GM19452 (cell line): ENCODE measurements around the gene SPAG16.
"Not testable (repeated sequence)": the region's sequence is repeated elsewhere in the genome, so short reads cannot be mapped to it uniquely, and the experiment has no call there.

ENCODE experiments used
- ATAC-seq: cut with Tn5 transposase; IDR thresholded peaks from one replicate; pipeline ENCODE4 v1.9.1; 2021; ENCODE audit not compliant: unreplicated experiment

SPAG16 gene

DNA sequence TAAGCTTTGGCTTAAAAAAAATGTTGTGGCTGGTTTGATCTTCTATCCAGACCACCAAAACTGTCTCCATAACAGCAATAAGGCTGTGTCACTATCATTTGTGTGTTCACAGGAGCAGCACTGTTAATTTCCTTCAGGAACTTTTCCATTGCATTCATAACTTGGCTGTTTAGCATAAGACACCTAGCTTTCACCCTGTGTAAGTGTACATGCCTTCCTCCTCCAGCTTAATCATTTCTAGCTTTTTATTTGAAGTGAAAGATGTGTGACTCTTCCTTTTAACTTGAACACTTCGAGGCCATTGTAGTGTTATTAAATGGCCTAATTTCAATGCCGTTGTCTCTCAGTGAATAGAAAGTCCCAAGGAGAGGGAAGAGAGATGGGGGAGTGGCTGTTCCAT, 773.7 kb downstream of the SPAG16 start:
- no peak for ATAC-seq

DNA sequence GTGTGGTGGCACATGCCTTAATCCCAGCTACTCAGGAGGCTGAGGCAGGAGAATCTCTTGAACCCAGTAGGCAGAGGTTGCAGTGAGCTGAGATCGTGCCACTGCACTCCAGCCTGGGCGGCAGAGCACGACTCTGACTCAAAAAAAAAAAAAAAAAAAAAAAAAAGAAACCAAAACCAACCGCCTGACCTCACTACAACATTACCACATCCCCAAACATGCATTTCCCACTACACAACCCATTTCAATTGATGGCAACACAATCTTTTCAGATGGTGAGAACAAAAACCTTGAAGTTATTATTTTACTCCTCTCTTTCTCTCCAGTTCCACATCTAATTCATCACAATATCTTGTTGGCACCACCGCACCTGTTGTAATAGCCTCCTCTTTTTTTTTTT, 778.0 kb downstream of the SPAG16 start:
- not testable (repeated sequence) for ATAC-seq

DNA sequence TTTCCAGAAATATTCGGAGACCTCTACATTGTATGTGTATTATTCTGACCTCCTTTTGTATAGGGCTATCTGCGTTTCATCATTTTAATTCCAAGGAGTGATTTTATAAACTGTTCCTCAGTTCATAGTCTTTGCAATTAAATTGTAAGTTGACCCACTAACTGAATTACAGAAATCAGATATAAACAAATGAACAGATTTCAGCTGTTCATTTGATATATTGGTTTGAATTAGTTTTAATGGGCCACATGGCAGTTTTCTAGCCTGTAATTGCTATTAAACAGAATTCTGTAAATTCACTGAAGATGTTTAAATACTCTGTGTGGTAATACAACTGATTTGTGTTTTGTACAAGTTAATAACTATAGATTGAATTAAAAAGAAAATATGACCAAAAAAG, 780.2 kb downstream of the SPAG16 start:
- ATAC-seq: no peak

DNA sequence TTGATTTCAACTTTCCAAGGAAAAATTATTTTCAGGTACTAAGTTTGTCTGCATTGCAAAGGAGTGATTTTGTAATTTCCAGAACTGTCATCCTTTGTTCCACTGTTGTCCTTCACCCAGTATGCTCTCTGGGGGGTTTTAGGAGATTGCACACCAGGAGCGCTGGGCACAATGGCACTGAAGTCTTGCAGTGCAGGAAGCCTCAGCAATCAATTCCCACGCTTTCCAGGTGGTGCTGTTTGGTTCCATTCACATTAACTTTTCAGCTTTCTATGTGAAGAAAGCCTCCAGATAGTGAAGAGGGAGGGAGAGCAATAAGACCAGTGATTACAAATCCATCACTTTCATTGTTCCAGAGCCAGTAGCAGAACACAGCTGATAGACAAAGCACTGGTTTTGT, 782.6 kb downstream of the SPAG16 start:
- no peak for ATAC-seq

DNA sequence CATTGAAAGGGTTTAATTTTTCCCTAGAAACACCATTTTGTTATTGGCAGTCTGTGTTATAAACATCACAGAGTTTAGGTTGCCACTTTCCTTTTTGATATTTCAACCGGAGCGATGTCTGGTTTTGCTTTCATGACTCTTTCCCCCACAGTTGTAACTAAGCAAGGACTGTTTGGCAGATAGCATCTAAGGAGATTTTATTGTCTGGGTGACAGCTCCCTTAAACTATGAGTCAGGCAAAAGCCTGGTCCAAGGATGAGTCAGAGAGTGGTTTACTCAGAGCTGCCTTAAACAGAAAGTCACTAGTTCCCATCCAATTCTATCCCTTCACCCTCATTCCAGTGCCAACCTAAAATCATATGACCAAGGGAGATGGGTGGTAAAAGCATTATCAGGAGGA, 785.0 kb downstream of the SPAG16 start:
- ATAC-seq: no peak

DNA sequence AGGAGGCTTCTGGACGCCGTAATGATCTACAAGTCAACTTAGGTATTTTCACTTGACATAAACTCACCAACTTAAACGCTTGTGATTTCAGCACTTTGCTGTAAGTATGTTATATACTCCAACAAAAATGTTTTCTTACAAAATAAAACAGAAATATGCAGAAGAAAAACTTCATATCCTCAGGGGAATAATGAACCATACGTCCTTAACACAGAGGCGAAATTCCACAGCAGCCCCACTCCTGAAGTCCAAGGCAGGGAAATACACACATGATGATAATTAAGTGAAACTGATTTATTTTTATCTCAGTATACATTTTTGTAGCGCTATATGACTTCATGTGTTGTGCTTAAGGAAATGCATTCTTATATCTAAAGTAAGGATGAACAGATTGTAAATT, 791.2 kb downstream of the SPAG16 start:
- ATAC-seq: no peak

DNA sequence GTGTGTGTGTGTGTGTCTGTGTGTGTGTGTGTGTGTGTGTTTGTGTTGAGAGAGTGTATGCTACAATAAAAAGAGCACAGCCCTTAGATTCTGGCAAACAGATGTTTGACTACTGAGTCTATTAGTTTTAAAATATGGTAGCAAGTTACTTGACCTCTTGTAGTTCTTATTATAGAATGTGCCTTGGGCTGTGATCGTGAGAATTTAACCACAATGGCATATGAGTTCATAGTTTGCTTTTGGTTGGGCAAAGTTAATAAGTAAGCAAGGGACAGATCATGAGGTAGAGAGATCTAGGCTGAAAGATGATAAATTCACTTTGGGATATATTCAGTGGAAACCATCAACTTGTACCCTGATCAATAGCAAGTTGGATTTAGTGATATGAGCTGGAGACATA, 792.3 kb downstream of the SPAG16 start:
- peak; percentile 78 for ATAC-seq

DNA sequence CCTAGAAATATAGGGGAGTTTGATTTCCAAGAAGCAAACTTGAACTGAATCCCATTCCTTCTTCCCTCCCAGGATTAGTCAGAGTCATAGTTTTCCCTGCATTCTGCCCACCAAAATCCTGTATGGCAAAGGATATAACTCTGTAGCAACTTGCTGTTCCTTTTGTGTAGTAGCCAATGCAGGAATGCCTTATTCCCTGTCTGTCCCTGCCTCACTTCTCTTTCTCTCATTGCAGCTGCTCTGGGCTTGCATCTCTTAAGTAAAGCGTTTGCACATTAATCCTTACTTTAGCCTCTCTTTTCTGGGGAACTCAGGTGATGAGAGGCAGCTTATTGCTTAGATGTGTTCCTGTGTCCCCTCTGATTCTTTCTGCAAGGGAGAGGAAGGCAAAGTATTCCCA, 793.5 kb downstream of the SPAG16 start:
- no peak for ATAC-seq

DNA sequence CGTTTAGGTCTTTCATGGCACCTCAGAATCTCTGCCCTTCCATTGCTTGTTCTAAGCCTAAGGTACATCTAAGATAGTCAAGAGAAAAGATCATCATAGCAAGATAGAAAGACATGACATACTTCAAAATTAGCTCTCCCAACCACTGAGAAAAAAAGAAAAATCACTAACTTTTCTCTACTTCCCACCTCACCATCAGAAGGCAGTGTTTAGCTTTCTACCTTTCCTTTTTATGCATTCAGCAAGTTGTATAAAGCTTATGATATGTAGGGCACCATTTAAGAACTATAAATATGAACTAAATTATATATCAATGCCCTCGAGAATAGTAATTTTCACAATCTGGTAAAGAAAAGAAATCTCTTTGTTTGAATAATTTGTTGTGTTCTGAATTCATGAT, 794.8 kb downstream of the SPAG16 start:
- no peak for ATAC-seq

DNA sequence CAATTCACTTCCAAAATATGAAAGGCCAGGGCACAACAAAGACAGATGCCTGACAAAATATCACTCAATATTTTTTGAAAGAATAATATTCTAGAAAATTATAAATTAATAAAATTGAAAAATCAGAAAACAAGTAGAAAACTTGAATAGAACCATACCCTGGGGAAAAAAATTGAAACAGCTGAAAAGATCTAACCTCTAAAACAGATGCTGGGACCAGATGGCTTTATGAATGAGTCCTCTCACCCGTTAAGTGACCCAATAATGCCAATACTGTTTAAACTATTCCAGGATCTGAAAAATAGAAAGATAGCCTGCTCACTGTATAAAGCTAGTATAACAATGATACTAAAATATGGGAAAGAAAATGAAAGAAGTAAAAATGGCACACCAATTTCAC, 804.3 kb downstream of the SPAG16 start:
- no peak for ATAC-seq

DNA sequence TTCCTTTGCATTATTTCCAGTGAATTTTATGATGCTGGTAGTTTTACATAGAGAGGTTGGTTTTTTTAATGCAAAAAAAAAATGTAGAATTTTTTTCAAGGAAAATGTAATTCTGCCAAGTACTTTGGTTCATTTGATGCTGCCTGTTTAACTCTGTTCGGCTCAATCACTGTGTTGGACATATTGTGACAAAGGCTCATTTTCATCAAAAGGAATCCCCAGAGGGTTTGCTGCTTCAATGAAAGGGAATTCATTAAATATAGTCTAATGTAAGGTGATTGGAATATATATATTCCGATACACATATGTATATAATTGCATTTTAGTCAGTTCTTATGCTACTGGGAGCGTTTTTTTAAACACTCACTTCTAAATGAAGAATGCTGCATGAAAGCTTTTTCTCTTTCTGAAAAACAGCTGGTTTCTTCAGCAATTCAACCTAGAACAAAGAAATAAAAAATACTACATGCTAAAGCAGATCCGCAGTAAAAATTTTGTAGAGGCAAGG, 812.0 kb downstream of the SPAG16 start:
- ATAC-seq: no peak

DNA sequence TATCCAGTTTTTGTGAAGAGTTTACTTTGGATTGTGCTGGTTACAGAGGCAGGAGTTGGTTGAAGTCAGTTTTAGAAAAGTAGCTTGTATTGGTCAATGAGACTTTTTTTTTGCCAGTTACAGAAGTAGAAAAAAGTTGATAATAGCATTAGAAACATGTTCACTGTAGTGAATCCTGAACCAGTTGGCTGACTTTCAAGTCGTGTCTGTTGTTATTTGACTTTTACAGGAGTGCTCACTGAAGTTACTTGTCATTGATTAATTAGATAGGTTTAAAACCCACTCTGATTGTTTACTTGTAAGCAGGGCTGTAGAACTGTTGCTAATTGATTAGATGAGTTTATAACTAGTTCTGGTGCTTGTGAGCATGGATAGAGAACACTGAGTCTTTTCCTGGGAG, 814.5 kb downstream of the SPAG16 start:
- ATAC-seq: no peak

DNA sequence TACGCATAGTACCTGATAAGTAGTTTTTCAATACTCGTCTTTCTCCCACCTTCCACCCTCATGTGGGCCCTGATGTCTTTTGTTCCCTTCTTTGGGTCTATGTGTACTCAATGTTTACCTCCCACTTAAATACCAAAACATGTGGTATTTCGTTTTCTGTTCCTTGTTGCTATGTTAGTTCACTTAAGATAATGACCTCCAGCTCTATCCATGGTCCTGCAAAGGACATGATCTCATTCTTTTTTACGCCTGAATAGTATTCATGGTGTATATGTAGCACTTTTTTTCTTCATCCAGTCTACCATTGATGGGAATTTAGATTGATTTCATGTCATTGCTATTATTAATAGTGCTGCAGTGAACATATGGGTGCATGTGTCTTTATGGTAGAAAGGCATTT, 816.2 kb downstream of the SPAG16 start:
- no peak for ATAC-seq

DNA sequence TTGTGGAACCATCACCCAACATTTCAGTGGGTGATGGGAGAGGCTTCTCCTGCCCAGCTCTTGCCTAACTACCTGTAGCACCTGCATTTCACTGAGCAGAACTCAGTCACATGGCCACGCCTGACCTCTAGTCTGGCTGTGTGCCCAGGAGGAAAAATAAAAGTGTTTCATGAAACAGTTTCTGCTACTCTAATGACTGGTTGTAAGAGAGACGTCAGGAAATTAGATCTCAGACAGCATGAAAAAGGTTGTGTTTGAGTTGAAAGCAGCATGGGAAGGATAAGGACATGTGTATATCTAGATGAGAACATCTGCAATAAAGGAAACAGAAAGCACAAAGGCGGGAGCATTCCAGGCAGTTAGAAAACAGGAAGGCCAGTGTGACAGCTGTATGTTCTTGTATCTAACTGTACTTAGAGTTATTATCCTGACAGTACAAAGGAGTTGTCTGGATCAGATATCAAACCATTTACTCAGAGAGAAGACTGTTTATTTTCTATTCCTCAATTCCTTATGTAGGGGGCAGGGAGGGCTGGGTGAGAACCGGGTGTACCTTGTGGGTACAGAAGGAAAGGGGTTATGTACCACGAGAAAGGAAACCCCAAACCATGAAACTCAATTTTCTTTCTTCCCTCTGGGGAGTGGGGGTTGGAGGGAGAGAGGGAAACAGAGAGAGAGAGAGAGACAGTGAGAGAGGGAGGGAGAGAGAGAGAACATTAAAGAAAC, 819.2 kb downstream of the SPAG16 start:
- no peak for ATAC-seq

DNA sequence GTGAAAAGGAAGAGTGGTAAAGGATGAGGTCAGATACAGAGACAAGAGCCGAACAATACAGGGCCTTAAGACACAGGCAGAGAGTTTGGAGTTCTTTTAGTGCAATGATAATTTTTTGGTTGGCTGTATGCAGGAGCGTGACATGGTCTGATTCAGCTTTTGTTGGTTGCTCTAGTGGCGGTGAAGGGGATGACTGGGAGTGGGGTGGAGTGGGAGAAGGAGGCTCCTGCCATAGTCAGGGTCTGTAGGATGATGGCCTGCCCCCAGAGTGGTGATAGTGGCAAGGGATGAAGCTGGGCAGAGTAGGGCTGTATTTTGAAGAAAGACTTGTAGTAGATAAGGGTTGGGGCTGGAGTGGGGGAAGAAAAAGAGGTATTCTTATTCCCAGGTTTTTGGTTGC, 820.0 kb downstream of the SPAG16 start:
- no peak for ATAC-seq

DNA sequence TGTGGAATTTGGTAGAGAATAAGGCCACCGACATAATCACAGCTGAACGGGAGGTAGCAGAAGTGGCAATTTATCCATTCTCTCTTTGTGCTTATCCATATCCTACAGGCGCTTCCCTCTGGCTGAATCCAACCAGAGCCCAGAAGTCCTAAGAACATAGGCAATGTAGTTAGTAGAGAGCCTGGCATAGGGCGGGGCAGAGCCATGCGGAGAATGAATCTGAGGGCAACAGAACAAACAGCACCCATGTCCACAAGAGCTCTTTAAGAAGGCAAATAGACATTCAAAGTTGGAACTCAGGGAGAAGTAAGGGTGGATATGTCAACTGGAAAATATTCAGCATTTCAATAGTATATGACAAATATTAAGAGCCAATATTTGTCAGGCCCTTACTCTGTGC, 820.7 kb downstream of the SPAG16 start:
- no peak for ATAC-seq

DNA sequence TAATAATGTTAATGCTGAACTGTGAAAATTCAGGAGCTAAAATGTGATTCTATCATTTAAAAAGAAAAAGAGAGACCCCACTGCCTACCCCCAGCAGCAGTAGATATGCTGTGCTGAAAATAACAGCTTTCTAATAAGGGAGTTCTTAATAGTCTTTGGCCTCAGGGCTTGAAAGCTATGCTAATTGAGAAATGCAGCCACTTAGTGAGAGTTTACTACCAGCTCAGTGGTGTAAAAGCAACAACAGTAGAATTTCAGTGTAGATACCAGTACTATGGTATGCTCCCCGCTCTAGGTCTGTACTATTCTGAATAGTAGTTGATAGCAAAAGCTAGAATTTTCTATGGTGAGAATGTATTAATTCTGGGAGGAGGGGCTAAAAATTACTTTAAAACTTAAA, 823.5 kb downstream of the SPAG16 start:
- ATAC-seq: no peak

DNA sequence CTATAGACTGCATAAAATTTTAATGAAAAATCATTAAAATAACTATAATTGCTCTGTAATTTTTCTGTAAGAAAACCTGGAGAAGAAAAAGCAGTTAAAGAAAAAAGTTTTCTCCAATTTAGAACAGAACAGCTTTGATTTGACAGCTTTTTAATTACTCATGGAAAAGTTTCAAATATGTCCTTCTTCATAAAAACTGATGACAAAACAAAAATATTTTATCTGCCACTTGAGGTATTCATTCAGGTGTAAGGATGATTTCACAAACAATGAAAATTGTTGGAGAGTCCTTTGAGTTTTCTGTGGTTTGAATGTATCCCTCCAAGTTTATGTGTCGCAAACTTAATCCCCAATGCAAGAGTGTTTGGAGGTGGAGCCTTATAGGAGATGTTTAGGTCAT, 824.3 kb downstream of the SPAG16 start:
- no peak for ATAC-seq

DNA sequence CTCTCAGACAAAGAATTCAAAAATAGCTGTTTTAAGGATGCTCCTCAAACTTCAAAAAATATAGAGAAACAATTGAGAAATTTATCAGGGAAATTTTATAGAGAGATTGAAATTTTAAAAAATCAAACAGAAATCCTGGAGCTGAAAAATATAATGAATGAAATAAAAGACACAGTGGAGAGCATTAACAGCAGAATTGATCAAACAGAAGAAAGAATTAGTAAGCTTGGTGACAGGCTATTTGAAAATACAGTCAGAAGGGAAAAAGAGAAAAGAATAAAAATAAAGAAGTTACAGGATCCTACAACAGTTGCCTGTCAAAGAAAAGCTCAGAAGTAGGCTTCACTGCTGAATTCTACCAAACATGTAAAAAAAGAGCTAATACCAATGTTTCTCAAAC, 832.8 kb downstream of the SPAG16 start:
- no peak for ATAC-seq

DNA sequence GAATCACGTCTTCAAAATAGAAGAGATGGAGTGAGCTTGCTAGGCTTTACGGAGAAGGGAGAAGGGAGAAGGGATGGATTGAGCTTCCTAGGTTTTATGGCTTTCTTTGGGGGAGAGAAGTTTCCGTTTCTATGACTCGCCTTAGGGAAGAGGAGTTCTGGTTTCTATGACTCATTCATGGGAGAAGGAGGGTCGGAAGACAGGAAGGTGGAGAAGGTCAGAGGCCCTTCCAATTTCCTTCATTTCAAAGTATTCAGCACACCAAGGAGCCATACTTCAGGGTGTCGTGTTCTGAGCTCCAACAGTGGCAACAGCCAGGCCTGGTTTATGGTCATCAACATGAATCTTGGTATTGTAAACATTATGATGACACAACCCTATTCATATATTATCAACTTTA, 841.9 kb downstream of the SPAG16 start:
- no peak for ATAC-seq

DNA sequence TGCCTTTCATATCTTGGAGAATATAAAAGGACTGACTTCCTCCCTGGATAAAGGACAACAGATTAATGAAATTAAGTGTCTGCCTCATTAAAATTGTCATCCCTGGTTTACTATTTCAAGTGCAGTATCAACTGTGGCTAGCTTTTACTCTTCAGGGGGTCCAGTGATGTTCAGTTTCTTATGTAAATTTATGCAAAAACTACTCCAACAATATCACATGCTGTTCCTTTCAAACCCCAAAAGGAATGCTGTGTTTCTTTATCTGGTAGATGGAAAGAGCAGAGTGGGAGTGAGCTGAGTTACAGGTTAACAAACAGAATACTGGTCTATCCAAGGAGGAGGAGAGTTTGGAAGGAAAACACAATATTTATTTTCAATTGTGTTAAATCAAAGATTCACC, 842.9 kb downstream of the SPAG16 start:
- ATAC-seq: no peak

DNA sequence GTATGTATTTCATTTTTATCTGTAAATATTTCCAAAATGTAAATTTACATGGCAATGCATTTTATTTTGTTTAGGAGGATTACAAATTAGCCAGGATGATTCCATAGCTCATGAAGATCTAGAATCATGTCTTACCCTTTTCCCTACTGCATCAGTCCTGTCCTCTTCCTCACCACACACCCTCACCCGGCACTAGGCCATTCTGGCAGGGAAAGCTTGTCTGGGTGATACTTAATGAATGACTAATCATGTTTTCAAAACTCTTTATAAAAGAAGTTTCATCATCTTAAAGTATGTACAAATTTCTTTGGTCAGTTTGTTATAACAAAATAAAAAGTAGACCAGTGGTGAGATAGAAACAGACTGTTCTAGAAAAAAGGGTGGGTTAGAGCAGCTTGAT, 843.3 kb downstream of the SPAG16 start:
- ATAC-seq: no peak

DNA sequence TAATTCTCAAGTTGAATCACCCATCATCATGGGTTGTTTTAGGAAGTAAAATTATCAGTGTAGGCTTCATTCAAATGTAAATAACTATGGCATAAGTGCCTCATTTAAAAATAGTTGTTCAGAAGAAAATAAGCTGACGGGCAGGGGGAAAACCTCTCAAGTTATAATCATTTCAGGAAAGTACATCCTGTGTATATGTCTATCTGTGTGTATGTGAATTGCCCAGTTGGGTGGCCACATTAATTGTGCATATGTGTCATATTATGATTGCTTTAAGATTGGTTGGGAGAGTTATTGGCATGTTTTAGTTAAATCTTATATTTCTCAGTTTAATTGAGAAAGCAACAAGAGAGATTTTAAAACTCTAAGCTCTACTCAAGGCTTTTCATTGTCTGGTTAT, 843.8 kb downstream of the SPAG16 start:
- ATAC-seq: no peak
